SH-SY5Y (cell line): ENCODE results near the gene SLC39A10.

Experiments
- GATA2 ChIP-seq: IDR thresholded peaks from 2 replicates; pipeline ENCODE4 v1.6.1; 2011; ENCODE audit warnings: mild to moderate bottlenecking, low read depth, low read length
- GATA3 ChIP-seq: IDR thresholded peaks from 2 replicates; pipeline ENCODE4 v1.6.1; 2011; ENCODE audit warnings: low read depth, mild to moderate bottlenecking, low read length, moderate library complexity

The SLC39A10 gene, protein sequence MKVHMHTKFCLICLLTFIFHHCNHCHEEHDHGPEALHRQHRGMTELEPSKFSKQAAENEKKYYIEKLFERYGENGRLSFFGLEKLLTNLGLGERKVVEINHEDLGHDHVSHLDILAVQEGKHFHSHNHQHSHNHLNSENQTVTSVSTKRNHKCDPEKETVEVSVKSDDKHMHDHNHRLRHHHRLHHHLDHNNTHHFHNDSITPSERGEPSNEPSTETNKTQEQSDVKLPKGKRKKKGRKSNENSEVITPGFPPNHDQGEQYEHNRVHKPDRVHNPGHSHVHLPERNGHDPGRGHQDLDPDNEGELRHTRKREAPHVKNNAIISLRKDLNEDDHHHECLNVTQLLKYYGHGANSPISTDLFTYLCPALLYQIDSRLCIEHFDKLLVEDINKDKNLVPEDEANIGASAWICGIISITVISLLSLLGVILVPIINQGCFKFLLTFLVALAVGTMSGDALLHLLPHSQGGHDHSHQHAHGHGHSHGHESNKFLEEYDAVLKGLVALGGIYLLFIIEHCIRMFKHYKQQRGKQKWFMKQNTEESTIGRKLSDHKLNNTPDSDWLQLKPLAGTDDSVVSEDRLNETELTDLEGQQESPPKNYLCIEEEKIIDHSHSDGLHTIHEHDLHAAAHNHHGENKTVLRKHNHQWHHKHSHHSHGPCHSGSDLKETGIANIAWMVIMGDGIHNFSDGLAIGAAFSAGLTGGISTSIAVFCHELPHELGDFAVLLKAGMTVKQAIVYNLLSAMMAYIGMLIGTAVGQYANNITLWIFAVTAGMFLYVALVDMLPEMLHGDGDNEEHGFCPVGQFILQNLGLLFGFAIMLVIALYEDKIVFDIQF

DNA sequence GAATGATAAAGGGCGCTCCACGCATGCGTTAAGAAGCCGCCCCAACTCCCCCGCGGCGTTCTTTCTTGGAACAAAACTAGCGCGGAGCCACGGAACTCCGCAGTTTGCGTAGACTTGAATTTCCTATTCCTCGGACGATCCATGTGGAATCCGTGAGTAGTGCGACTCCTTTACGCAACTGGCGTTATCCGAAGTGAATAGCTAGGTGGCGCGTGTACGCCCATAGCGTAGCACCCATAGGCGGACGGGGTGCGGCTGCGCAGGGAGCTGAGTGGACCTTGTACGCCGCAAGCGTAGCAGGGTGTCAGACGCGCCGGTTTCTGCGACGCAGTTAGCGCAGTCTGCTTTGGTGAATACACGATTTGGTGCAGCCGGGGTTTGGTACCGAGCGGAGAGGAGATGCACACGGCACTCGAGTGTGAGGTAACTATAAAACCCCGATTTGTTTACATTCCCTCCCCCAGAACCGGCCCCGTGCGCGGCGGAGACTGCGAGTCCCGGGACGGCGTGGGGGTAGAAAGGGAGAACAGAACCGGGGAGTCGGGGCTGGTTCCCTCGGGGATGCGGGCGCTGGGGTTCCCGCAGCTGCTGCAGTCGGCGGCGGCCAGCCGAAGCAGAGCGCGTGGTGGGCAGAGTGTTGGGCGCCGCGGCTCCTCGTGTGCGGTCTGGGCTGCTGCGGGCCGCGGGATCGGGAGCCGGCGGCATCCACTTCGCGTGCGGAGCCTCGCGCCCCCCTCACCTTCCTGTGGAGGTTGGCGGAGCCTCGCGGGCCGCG, at the start of gene SLC39A10:
TSS of gene SLC39A10 (plus strand) at position 368 of the 775 bp plus-strand sequence. CDS start 22,817 bp downstream, outside the sequence.
- TF ChIP-seq GATA3 (no peak), GATA2 (peak; percentile 4; the same call in 1 of the 2 replicates)

DNA sequence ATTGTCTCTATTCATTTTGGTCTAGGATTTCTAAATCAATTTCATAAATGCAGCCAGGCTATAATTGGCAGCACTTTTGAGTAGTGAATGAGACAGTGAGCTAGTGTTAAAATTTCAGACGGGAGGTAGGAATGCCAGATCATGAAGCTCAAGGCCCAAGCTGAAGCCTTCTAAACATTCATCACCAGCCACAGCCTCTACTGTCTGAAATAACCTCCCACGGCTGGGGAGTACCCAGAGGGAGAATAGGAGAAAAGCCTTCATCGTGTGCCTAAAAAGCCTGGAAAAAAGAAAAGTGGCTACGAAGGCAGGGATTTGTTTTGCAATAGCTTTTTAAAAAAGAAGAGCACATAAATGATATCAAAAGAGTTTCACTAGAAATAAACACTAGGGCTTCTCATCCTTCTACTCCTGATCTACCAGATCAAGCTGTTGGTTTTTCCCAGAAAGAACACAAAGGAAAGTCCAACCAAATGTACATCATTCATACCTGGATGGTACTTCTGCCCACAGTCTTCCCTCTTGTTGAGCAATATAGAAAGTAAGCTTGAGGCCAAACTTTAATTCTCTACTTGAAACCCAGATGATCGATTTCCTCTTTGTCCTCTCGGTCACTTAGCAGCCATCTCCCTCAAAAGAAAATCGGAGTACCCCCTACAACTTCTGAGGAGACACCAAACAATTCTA, 48.1 kb upstream of the SLC39A10 start:
- TF ChIP-seq GATA3 (no peak), GATA2 (no peak)

DNA sequence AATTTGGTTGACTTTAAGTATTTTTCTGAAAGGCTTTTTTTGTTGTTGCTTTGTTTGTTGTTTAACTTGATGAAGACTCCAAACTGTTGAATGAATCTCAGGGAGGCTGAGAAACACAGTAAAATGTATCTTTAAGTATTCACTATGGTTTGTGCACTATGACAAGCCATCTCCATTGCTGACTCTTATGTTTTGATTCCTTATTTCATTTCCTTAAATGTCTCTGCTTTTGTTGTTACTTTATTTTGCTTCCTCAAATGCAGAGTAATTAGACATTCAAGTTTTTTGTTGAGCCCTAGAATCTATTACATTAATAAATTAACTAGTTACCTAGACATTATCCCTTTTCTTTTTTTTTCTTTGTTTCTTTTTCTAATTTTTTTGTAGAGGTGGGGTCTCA, 46.3 kb upstream of the SLC39A10 start:
- TF ChIP-seq GATA3 = no peak
- TF ChIP-seq GATA2 = no peak

DNA sequence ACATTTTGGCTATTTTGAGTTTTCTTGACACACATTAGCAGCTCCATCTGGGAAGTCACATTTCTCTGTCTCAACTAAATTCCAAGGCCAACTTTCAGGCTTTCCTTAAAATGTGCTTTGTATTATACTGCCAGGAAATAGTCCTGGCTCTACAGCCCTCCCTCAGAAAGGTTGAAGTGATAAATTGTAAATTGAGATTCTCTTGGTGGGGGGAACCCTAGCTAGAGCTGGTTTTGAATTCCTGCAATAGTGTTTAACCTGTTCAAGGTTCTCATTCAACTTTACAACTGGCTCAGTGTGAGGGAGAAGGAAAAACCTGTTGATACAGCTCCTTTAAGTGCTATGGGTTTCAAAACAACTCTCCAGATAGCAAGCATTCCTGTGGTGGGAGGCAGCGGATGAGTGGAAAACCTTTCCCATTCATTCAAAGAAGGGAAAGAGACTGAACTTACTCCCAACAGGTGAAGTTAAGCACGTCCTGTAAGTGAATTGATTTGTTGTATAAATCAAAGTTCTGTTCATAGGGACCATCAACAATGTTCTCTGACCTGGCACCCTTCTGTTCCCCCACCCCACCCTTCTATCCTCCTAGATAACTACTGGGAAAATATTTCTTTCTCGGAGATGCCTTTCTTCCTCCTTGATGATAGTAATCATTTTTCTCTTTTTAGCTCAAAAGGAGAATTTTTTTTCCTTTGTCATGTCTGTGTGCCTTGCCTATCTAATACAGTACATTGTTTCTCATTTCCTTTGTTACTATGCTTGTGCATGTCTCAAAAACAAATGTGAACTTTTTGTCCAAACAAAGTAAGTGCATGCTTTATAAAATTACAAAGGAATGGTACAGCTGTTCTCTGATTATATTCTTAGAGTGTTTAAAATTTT, 44.2 kb upstream of the SLC39A10 start:
- TF ChIP-seq GATA2 (no peak), GATA3 (no peak)

DNA sequence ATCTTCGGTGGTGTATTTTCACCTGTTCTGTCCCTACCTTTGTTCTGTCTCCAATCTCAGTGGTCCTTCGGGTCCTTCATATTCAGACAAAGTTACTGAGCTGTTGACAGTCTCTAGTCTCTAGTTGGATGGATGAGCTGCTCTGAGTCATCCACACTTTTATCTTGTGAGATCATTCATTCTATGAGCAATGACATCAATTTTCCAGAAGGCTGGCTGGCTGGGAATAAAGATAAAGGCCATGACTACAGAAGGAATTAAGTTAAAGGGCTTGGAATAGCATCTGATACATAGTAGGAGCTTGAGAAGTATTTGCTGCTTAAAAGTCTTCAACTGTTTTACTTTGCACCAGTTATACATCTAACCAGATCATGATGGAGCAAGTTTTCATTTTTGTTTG, 43.1 kb upstream of the SLC39A10 start:
- TF ChIP-seq GATA3 = no peak
- no peak for TF ChIP-seq GATA2

DNA sequence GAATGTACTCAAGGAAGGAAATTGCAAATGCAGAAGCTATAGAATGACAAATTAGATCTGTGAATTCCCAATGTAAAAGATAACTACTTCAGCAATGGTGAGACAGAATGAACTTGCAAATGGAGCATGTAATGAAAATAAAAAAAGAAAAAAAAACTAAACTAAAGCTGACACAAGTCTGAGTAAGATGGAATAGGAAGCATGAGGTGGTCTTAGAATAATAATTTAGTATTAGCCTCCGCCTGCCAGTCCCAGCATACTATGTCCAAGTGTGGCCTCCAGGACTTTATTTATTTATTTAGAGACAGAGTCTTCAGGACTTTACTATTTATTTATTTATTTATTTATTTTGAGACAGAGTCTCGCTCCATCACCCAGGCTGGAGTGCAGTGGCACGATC, 37.4 kb upstream of the SLC39A10 start:
- TF ChIP-seq GATA2 (no peak), GATA3 (no peak)

DNA sequence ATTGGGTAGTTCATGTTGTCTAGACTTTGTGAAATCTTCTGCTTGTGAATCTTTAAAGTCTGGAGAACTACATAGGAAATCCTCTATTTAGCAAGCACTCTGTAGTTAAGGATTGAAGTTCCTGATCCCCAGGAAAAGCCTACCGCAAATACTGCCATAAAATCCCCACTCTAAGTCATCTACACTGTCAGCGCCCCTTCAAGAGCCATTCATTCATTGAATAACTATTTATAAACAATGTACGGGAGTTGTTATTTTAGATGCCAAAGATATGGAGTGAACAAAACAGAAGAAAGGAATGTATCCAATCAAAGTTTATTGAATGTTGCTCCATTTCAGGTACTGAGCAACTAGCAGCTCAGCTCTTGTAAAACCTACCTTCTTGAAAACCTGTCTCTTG, 36.5 kb upstream of the SLC39A10 start:
- TF ChIP-seq GATA3 (no peak), GATA2 (no peak)

DNA sequence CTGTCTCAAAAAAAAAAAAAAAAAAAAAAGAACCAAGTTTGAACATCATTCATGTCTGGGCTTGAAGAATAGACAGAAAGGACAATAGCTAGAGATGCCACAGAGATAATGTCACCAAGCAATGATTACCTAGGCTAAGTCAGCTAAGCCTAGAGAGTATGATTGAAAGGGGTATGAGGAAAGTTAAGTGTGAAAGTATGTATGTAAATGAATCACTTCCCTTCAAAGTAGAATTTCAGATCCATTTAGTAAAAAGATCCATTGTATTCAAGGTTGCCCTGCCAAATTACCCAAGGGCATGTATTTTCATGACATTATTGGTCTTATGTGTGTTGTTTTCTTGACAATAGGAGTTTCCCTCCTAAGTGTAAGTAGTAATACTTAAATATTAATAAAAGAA, 34.1 kb upstream of the SLC39A10 start:
- TF ChIP-seq GATA2 = no peak
- no peak for TF ChIP-seq GATA3

DNA sequence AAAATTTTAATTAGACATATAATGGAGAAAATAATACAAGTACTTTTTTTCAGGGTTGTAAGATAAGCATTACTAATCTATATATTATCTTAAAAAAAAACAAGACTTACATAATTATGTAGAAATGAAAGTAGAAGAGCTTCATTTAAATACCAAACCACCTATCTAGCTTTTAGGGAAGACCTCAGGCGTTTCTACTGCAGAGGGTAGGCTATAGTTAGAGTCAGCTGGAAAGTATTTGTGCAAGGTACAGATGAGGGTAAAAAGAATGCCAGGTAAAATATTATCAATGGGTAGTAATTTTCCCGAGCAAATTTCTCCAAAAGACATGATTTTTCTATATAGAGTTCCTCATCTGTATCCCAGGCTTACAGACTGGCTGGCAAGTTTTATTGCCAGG, 30.5 kb upstream of the SLC39A10 start:
- TF ChIP-seq GATA2 (no peak), GATA3 (no peak)

DNA sequence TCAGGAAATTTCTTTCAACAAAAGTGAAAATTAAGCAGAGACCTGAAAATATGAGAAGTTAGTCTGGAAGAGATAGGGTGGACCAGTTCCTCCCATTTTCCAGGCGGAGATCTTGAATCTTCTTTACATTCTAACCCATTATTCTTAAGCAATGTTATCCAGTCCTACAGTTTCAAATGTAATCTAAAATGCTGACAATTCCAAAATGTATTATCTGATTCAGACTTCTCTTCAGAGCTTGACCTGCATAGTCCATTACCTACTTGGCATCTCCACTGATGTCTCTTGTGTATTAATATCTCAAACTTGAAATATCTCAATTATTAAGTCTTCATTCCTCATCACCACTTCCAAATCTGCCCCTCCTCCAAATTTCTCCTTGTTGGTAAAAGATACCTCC, 28.4 kb upstream of the SLC39A10 start:
- TF ChIP-seq GATA2 (no peak), GATA3 (no peak)

DNA sequence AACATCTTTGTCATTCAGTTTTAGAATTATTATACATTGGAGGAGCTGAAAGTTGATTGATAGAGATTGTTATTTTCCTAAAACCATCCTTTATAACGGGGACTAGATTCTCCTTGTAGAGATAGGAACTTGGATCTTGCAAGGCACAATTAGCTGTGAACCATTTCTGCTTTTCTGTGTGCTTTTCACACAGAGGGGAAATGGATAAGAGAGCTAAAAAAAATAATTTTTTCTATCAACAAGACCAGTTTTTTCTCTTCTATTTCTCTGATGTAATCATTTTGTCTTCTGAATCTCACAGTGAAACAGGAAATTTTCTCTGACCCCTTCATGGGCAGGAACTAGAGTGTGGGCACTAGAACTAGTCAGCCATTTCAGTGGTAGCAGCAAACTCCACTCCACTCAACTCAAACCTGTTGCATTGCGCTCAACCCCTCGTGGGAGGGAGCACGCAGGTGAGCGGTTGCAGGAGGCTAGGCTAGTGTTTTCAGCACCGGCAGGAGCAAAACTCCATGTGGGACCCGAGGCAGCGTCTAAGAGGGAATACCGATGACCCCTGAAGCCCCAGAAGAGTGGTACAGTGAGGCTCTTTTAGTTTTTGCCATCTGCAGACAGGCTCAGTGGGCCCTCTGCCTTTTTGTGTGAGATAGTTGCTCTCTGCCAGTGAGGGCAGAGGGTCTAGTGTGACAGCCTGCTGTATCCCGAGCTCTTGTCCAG, 24.0 kb upstream of the SLC39A10 start:
- TF ChIP-seq GATA2 = no peak
- no peak for TF ChIP-seq GATA3

DNA sequence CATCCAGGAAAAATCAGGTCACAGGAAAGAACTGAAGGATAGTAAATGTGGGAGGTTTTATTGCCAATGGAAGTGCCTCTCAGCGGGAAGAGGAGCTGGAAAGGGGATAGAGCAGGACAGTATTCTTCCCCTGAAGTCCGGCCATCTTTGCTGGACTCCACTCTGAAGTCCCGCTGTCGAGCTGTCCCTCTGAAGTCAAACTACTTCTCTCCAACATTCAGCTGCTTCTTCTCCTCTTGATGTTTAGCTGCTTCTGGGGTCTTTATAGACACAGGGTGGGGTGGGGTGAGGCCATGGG, 23.5 kb upstream of the SLC39A10 start:
- no peak for TF ChIP-seq GATA2
- TF ChIP-seq GATA3 = no peak

DNA sequence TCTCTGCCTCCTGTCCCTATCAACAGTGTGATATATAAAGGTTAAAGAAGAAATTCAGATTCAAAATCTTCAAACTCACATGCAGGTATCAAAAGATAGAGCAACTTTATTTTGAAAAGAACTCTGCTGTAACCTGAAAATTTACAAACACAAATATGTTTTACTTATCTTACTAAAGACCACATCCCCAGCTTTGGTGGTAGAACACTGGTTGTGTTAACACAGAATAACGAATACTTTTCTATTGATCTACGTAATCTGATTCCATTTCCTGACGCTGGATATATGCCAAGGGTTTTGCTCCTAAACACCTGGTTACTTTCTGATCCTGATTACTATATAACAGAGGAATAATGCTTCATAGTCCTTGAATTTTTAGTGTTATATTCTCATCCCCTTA, 23.1 kb upstream of the SLC39A10 start:
- no peak for TF ChIP-seq GATA2
- no peak for TF ChIP-seq GATA3
